LNCAP (cell line): Measurements from ENCODE around the gene VSIG10L.

Experiments used
- TF ChIP-seq, protein P1 (sequence below): fragments of 450-650 bp; IDR thresholded peaks from 2 replicates; pipeline ENCODE4 v1.5.1; 2017; ENCODE audit warnings: mild to moderate bottlenecking

VSIG10L gene

DNA sequence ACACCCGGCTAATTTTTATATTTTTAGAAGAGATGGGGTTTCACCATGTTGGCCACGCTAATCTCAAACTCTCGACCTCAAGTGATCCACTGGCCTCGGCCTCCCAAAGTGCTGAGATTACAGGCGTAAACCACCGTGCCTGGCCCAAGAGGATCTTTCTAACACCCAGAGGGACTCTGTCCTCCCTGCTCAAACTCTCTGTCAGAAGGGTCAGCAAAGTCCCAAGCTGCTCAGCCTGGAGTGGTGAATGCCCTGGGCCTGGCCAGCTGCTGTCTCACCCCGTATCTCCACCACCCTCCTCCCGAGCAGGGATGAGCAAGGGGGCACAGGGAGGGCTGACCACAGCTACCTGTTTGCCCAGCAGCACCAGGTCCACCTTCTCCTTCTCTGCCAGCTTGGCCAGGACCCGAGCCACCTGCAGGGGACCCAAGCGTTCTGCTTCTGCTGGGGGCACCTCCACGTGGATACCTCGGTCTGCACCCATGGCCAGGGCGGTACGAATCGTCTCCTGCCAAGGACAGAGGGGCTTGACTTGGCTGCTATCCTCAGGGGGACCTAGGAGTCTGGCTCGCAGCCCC lies 10.9 kb upstream of the VSIG10L start:
- TF ChIP-seq, protein P1, sequence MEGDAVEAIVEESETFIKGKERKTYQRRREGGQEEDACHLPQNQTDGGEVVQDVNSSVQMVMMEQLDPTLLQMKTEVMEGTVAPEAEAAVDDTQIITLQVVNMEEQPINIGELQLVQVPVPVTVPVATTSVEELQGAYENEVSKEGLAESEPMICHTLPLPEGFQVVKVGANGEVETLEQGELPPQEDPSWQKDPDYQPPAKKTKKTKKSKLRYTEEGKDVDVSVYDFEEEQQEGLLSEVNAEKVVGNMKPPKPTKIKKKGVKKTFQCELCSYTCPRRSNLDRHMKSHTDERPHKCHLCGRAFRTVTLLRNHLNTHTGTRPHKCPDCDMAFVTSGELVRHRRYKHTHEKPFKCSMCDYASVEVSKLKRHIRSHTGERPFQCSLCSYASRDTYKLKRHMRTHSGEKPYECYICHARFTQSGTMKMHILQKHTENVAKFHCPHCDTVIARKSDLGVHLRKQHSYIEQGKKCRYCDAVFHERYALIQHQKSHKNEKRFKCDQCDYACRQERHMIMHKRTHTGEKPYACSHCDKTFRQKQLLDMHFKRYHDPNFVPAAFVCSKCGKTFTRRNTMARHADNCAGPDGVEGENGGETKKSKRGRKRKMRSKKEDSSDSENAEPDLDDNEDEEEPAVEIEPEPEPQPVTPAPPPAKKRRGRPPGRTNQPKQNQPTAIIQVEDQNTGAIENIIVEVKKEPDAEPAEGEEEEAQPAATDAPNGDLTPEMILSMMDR: no peak

DNA sequence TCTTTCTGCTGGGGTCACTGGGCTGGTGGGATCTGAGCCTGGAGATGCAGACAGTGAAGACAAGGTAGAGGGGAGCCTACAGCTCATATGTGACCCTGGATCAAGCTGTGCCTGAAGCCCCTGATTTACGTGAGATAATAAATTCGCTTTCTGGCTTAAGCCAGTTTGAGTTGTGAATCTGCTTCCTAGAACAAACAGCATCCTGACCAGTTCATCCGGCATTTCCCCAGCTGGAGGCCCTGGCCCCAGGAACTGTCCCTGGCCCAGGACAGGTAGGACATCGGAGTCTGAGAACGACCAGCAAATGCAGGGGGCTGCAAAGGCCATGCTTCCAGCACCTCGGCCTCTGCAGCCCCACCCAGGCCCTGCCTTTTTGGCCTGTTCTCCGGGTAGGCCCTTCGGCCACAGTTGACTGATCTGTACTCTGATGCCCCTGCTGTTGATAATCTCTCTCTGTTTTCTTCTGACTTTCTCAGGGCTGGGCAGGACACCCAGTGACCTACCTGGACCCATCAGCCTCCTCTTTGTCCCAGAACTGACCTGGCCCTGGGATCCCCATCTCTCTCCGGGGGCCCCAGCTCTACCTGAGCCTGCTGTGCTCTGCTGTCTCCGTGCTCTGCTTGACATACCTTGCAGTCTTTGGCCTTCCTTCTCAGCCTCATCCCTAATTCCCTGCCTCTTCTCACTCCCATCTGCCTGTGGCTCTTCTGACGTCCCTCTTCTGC lies 9.5 kb upstream of the VSIG10L start:
- TF ChIP-seq, protein P1: no peak

DNA sequence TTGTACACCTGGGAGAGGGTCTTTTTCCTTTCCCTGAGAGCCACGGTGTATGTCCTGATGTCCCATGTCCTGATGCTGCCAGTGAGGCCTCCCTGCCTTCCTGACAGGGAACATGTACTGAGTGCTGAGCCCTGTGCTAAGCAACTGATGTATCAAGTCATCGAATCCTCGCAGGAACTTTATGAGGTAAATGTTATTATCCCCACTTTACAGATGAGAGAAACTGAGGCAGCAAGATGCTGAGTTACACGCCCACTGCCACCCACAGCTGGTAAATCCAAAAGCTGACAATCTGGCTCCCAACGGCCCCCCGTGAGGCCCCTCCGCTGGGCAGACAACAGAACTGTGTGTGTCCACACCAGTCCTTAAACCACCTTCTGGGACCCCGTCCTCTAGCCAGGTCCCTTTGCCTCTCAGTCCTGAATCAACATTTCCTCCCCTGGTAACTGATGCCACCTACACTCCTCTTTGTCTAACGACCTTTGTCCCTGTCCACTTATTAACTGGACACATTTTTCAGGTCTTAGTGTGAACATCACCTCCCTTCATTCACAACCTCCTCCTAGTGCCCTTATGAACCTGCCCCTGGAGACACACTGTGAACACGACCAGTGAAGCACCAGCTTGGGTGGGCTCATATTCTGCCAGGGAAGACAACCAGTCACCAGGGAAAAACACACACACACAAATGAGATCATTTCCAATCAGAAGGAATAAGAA lies 5.4 kb upstream of the VSIG10L start:
- TF ChIP-seq, protein P1: no peak

DNA sequence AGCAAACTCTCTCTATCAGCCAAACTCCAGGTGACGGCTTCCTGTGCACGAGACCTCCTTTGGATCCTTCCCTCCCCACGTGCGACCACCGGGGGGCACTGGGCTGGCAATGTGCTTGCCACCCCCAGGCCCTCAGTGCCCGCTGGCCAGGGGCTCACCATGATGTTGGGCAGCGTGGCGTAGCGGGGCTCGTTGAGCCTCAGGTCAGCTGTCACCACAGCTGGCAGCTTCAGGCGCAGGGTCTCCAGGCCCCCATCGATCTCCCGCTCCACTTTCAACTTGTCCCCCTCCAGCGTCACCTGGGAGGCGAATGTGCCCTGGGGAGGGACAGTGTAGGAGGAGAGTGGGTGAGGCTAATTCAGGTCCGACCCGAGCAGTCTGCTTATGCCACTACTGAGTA lies 4.8 kb upstream of the VSIG10L start:
- TF ChIP-seq, protein P1: no peak

DNA sequence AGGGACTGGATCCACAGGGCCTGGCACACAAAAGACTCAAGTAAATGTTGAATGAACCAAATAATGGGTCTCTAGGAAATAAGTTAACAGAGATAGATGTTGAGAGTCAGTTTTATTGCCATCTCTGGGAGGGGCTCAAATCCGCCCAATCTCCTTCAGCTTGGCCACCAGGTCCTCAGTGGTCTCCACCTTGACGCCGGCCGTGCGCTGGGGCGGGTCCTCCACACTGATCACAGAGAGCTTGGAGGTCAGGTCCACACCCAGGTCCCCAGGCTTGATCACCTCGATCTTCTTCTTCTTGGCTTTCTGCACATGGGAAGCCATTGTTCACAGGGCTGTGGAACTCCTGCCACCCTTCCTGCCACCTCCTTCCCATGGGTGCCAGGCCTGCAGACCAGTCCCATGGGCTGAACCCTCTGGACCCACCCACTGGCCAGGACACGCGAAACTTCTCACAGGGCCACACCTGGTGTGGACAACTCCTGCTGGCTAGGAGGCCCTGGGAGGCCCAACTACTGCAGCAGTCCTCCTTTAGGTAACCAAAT lies 3.2 kb upstream of the VSIG10L start:
- TF ChIP-seq, protein P1: no peak

DNA sequence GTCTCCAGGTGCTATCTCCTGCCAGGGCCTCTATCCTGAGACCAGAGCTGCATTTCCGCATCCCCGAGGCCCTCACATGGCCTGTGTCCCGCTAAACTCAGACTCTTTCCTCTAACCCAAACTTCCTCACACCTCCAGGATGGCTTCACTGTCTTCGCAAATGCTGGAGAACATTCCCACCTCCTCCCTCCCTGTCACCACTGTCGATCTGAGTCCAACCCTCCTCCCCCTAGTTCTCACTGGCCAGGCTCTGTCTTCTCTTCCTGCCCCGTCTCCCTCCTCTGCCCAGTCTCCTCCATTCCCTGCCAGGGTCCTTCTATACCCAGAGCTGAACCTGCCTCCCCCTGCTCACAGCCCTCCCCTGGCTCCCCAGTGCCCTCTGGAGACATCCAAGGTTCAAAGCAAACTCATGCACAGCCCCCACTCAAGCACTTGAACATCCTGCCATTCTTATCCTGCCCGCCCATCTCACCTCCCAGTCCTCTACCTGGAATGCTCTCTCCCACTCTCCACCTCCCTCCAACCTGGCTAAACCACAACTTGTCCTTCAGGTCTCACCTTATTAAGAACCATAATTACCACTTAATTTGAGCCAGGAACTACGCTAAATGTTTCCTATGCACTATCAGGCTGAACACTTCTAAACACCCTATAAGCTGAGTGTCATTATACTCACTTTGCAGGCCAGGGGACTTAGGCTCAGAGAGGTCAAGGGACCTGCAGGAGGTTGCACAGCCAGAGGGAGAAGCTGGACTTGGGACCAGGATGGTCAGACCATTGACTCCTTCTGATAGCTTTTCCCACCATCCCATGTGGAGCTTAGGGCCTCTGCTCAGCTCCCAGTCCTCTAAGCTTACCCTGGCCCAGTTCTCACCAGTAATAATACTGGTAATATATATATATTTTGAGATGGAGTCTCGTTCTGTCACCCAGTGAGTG lies 961 bp upstream of the VSIG10L start:
- TF ChIP-seq, protein P1: no peak

DNA sequence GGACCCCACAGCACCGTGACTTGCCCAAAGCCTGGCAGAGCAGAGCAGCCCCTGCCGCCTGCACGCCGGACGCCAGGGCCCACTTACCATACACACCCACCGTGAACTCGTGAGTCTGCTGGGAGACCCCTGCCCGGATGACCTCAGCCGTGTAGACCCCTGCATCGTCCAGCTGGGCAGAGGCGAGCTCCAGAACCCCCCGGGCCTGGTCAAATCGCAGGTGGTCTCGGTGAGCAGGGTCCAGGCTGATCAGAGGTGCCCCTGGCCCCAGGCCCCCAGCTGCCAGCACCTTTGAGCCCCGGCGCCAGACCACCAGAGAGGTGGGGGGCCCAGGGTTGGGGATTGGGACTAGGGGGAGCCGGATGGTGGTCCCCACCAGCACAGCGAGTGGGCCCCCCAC lies 873 bp downstream of the VSIG10L start:
- TF ChIP-seq, protein P1: no peak
